ENCODE results near the gene CDC40.

GRCh38 chr6:110277100-110277665 is 97.0 kb downstream of the CDC40 start:
- TF ChIP-seq, protein P1, sequence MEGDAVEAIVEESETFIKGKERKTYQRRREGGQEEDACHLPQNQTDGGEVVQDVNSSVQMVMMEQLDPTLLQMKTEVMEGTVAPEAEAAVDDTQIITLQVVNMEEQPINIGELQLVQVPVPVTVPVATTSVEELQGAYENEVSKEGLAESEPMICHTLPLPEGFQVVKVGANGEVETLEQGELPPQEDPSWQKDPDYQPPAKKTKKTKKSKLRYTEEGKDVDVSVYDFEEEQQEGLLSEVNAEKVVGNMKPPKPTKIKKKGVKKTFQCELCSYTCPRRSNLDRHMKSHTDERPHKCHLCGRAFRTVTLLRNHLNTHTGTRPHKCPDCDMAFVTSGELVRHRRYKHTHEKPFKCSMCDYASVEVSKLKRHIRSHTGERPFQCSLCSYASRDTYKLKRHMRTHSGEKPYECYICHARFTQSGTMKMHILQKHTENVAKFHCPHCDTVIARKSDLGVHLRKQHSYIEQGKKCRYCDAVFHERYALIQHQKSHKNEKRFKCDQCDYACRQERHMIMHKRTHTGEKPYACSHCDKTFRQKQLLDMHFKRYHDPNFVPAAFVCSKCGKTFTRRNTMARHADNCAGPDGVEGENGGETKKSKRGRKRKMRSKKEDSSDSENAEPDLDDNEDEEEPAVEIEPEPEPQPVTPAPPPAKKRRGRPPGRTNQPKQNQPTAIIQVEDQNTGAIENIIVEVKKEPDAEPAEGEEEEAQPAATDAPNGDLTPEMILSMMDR (IDR thresholded peaks at IDR 0.05 in 4 of 5, conservative IDR thresholded peaks at IDR 0.05 in 1 of 5), result no peak
- no peak for TF ChIP-seq POLR2A (IDR thresholded peaks at IDR 0.05)
